Upper lobe of left lung (tissue), 6 donors: ENCODE results near the gene ALDH16A1. TPM values are rescaled to one million over a fixed set of nuclear protein-coding genes. Genes with fewer than 3 reads are reported as not detected.
"Not testable (repeated sequence)": the region's sequence is repeated elsewhere in the genome, so short reads cannot be mapped to it uniquely, and the experiment has no call there.

Experiments
- ATAC-seq, 2 donors: fragments of 200-7000 bp; cut with Tn5 transposase; one replicate each; pipeline ENCODE4 v1.9.1; 2022; ENCODE audit warnings: mild to moderate bottlenecking in 2 of 2, moderate library complexity in 2 of 2; ENCODE audit not compliant: low FRiP score in 2 of 2
- DNase-seq, 2 donors: peaks; one replicate each; pipeline ENCODE4 v3.0.0-alpha.2; 2019 to 2020
- H3K27ac ChIP-seq, 4 donors: fragments of 200-600 bp; sonication (generic); one replicate each; pipeline ENCODE4 v1.5.1; 2016 to 2019
- H3K27me3 ChIP-seq, 4 donors: fragments of 200-600 bp; sonication (generic); one replicate each; pipeline ENCODE4 v1.5.1; 2017 to 2019
- H3K36me3 ChIP-seq, 4 donors: fragments of 200-600 bp; sonication (generic); one replicate each; pipeline ENCODE4 v1.5.1; 2016 to 2019
- H3K4me1 ChIP-seq, 4 donors: fragments of 200-600 bp; sonication (generic); one replicate each; pipeline ENCODE4 v1.5.1; 2018 to 2019
- H3K4me3 ChIP-seq, 4 donors: fragments of 200-600 bp; sonication (generic); one replicate each; pipeline ENCODE4 v1.5.1; 2017 to 2019; ENCODE audit warnings: mild to moderate bottlenecking in 2 of 4, moderate library complexity in 1 of 4
- H3K9me3 ChIP-seq, 4 donors: fragments of 200-600 bp; sonication (generic); one replicate each; pipeline ENCODE4 v1.5.1; 2018 to 2019
- EP300 ChIP-seq, 4 donors: sonication (generic); formaldehyde crosslinking; IDR thresholded peaks; one replicate each; pipeline ENCODE4 v1.5.1; 2017; ENCODE audit warnings: antibody characterized with exemption in 4 of 4, control low read depth in 2 of 4
- POLR2A ChIP-seq, 4 donors: fragments of 450-650 bp; IDR thresholded peaks; one replicate each; pipeline ENCODE4 v1.5.1; 2016 to 2017; ENCODE audit warnings: antibody characterized with exemption in 4 of 4, mild to moderate bottlenecking in 2 of 4
- POLR2AphosphoS5 ChIP-seq, 2 donors: sonication (generic); formaldehyde crosslinking; IDR thresholded peaks; one replicate each; pipeline ENCODE4 v1.5.1; 2017; ENCODE audit warnings: antibody characterized with exemption in 2 of 2
- WGBS, 2 donors: methylation state at CpG; one replicate each; pipeline ENCODE4 v1.1.5; 2017 to 2018; 5-methylcytosine and 5-hydroxymethylcytosine counted together
- total RNA-seq, 6 donors: library from RNA; depleted of rRNA in 4 of 6; stranded (reverse); fragments of >200 nt in 4 of 6; gene quantifications; one replicate each; pipeline versions ENCODE4 v1.1.0 to v1.2.1, GENCODE V29; 2016 to 2021
- TF ChIP-seq, protein P1 (sequence below), 6 experiments: fragments of 450-650 bp in 4 of 6; fragments of 200-600 bp in 2 of 6; sonication (generic) in 2 of 6; IDR thresholded peaks; one replicate each; pipeline ENCODE4 v1.5.1; 2016 to 2019; ENCODE audit warnings: antibody characterized with exemption in 6 of 6
- donor health status: DM: no; HTN: no; CAD: no; lungs with moderate emphysema.
- donor health status: DM: no; HTN: yes; CAD: no; lungs with severe emphysema.

ALDH16A1 gene
- total RNA-seq, 6 donors from 2014 or later, result 26.3 to 111 (median 48.2) TPM

DNA sequence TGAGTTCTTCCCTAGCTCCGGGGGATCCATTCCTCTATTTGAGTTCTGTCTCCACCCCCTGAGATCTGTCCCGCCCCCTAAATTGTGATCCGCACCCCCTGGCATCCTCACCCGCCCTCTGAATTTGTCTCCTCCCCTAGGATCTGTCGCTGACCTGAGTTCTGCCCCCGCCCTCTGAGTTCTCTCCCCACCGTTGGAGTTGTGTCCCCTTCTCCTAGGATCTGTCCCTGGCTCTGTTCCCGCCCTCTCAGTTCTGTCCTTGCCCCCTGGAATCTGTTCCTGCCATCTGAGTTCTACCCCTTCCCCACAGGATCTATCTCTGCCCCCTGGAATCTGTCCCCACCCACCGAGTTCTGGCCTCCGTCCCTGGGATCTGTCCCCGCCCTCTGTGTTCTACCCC lies 10.7 kb upstream of the ALDH16A1 start:
- H3K4me1 ChIP-seq, result peaks cover 8 to 23% (median 16%) of the 10 kb centered on the region in 4 donors
- H3K9me3 ChIP-seq, result no peaks in the 10 kb centered on the region
- H3K27ac ChIP-seq, result peak overlapping the region in 2 of 4 donors; percentile 76 to 79
- ATAC-seq (peak in 1 of 2 donors; percentile 34), DNase-seq (no peak)
- peaks cover 0 to 14% (median 7%) of the 10 kb centered on the region in 4 donors for H3K36me3 ChIP-seq
- WGBS, 2 donors, result 2 to 12% methylated on average over 11 of the region's 11 CpGs
- peaks cover 0 to 28% (median 12%) of the 10 kb centered on the region in 4 donors for H3K27me3 ChIP-seq
- TF ChIP-seq POLR2A (IDR thresholded peaks at IDR 0.05), result no peak
- TF ChIP-seq, protein P1, sequence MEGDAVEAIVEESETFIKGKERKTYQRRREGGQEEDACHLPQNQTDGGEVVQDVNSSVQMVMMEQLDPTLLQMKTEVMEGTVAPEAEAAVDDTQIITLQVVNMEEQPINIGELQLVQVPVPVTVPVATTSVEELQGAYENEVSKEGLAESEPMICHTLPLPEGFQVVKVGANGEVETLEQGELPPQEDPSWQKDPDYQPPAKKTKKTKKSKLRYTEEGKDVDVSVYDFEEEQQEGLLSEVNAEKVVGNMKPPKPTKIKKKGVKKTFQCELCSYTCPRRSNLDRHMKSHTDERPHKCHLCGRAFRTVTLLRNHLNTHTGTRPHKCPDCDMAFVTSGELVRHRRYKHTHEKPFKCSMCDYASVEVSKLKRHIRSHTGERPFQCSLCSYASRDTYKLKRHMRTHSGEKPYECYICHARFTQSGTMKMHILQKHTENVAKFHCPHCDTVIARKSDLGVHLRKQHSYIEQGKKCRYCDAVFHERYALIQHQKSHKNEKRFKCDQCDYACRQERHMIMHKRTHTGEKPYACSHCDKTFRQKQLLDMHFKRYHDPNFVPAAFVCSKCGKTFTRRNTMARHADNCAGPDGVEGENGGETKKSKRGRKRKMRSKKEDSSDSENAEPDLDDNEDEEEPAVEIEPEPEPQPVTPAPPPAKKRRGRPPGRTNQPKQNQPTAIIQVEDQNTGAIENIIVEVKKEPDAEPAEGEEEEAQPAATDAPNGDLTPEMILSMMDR (IDR thresholded peaks at IDR 0.05), result no peak
- TF ChIP-seq POLR2AphosphoS5 (IDR thresholded peaks at IDR 0.05), result no peak
- no peak for TF ChIP-seq EP300 (IDR thresholded peaks at IDR 0.05)
- H3K4me3 ChIP-seq, result peak overlapping the region in 3 of 4 donors; percentile 57 to 67 (median 60)

DNA sequence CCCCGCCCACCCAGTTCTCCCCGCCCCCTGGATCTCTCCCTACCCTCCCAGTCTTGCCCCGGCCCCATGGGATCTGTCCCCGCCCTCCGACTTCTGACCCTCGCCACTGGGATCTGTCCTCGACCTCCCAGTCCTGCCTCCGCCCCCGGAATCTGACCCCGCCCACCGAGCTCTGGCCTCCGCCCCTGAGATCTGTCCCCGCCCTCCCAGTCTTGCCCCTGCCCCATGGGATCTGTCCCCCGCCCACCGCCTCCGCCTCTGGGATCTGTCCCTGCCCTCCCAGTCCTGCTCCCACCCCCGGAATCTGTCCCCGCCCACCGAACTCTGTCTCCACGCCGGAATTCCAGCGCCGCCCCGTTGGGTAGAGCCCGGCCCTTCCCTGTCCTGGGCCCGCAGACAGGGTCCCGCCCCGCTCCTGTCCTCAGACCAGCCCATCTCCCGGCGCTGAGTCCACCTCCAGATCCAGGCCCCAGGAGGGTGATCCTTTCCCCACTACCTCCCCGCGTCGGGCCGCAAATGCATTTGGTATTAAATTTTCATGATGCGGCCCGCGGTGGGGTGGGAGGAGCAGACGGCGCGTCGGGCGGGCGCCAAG lies 10.2 kb upstream of the ALDH16A1 start:
- Histone ChIP-seq H3K27ac (peak overlapping the region; percentile 31 to 79 (median 61)), H3K4me3 (peak overlapping the region; percentile 57 to 67 (median 59)), H3K4me1 (peaks cover 8 to 28% (median 16%) of the 10 kb centered on the region in 4 donors), H3K9me3 (no peaks in the 10 kb centered on the region), H3K36me3 (peaks cover 0 to 14% (median 9%) of the 10 kb centered on the region in 4 donors), H3K27me3 (peaks cover 0 to 26% (median 11%) of the 10 kb centered on the region in 4 donors)
- ATAC-seq (peak; percentile 86 to 88), DNase-seq (peak; percentile 94 to 98)
- TF ChIP-seq POLR2AphosphoS5 (IDR thresholded peaks at IDR 0.05) (peak in 1 of 2 donors; percentile 8), POLR2A (IDR thresholded peaks at IDR 0.05) (no peak)
- 0% methylated on average over 5 to 31 of the region's 43 CpGs for WGBS, 2 donors

DNA sequence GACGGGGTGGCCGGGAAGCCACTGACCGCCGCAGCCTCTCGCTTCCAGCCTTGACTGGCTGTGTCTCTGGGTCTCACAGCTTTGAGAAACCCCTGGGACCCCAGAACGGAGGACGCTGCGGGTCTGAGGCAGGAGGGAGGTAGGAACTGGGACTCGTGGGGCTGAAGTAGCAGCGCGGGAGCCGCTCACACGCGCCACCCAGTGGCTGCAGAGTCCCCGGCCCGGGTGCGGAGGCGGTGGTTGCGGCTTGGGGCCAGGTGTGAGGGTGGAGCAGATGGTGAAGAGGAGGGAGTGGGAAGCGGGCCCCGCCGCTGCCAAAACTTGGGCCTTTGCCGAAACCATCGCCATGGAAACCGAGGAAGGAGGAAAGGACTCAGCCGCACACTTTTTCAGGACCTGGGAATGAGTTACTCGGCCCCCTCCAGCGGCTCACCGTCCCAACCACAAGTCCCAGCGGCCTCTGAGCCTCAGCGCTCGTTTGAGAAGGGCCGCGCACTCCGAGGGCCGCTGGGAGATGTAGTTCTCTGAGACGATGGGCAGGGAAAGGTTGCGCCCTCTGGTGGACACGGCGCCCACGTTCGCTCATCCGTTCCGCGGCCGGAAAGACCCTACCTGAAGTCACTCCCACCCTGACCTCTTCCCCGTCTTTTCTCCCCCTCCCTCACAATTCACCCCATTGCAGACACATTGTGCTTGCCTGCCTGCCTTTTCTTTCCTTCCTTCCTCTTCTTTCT lies 9.5 kb upstream of the ALDH16A1 start:
- Histone ChIP-seq H3K4me3 (peak overlapping the region; percentile 57 to 67 (median 59)), H3K9me3 (no peaks in the 10 kb centered on the region), H3K27me3 (peaks cover 0 to 26% (median 11%) of the 10 kb centered on the region in 4 donors), H3K4me1 (peaks cover 8 to 35% (median 16%) of the 10 kb centered on the region in 4 donors), H3K36me3 (peaks cover 0 to 20% (median 10%) of the 10 kb centered on the region in 4 donors), H3K27ac (peak overlapping the region; percentile 31 to 79 (median 61))
- TF ChIP-seq, protein P1 (IDR thresholded peaks at IDR 0.05), result peak; percentile 82 to 96 (median 93)
- TF ChIP-seq EP300 (IDR thresholded peaks at IDR 0.05), result no peak
- peak in 1 of 2 donors; percentile 48 for TF ChIP-seq POLR2AphosphoS5 (IDR thresholded peaks at IDR 0.05)
- DNase-seq (peak; percentile 96 to 98), ATAC-seq (peak; percentile 91 to 96)
- 0 to 1% methylated on average over 25 to 47 of the region's 47 CpGs for WGBS, 2 donors

DNA sequence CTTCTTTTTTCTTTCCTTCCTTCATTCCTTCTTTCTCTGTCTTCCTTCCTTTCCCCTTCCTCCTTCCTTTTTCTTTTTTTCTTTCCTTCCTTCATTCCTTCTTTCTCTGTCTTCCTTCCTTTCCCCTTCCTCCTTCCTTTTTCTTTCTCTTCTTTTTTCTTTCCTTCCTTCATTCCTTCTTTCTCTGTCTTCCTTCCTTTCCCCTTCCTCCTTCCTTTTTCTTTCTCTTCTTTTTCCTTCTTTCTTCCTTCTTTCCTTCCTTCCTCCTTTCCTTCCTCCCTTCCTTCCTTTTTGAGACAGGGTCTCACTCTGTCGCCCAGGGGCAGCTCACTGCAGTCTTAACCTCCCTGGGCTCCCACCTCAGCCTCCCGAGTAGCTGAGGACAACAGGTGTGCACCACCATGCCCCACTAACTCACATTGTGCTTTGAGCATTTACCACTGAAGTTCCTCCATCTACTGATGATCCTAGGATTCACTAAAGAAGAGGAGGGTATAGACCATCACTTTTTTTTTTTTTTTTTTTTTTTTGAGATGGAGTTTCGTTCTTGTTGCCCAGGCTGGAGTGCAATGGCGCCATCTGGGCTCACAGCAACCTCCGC lies 8.8 kb upstream of the ALDH16A1 start:
- not testable (repeated sequence) for DNase-seq, H3K4me3 ChIP-seq, ATAC-seq, H3K9me3 ChIP-seq
- Histone ChIP-seq H3K36me3 (peaks cover 0 to 27% (median 14%) of the 10 kb centered on the region in 4 donors), H3K4me1 (peaks cover 8 to 35% (median 16%) of the 10 kb centered on the region in 4 donors), H3K27me3 (peaks cover 0 to 25% (median 8%) of the 10 kb centered on the region in 4 donors), H3K27ac (peak overlapping the region in 1 of 4 donors; percentile 79)
- 72 to 79% methylated on average over 5 of the region's 5 CpGs for WGBS, 2 donors

DNA sequence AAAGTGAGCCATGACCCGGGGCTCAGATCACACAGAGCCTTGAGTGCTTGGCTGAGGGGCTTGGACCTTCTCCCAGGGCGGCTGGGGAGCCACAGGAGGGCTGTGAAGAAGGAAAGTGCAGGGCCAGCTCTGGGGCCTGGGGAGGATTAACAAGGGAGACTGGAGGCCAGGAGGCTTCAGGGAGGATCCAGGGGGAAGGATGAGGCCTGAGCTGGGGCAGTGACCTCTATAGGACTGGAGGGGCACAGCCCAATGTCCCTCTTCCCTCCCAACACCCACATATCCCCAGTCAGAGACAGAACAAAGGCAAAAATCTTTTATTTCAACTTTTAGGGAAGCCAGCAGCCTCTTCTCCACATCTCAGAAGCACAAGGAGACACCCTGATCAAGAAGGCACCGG lies 7.0 kb upstream of the ALDH16A1 start:
- Histone ChIP-seq H3K9me3 (no peaks in the 10 kb centered on the region), H3K27me3 (peaks cover 0 to 11% (median 4%) of the 10 kb centered on the region in 4 donors), H3K36me3 (peaks cover 0 to 33% (median 15%) of the 10 kb centered on the region in 4 donors), H3K4me3 (no peak overlapping the region), H3K27ac (no peak overlapping the region), H3K4me1 (peaks cover 16 to 44% (median 19%) of the 10 kb centered on the region in 4 donors)
- DNase-seq (no peak), ATAC-seq (no peak)
- WGBS, 2 donors, result 82 to 87% methylated on average over 3 of the region's 3 CpGs
- no peak for TF ChIP-seq EP300 (IDR thresholded peaks at IDR 0.05)
- no peak for TF ChIP-seq POLR2A (IDR thresholded peaks at IDR 0.05)
- TF ChIP-seq POLR2AphosphoS5 (IDR thresholded peaks at IDR 0.05), result no peak
- TF ChIP-seq, protein P1 (IDR thresholded peaks at IDR 0.05), result no peak
